Retinal pigment epithelial cell (primary cell): ENCODE data around the gene SLC9A9.

ENCODE experiments used
- DNase-seq: peaks from one replicate; pipeline ENCODE4 v3.0.0-alpha.2; 2010; ENCODE audit warnings: low read depth
- H3K4me3 ChIP-seq: 2 replicates; pipeline ENCODE4 v1.5.1; 2011; ENCODE audit warnings: mild to moderate bottlenecking, low read length, control low read depth, moderate library complexity
- TF ChIP-seq, protein P1 (sequence below): conservative IDR thresholded peaks from 2 replicates; pipeline ENCODE4 v1.5.1; 2011; ENCODE audit warnings: low read depth, low read length, control low read depth, inconsistent platforms

Gene SLC9A9

DNA sequence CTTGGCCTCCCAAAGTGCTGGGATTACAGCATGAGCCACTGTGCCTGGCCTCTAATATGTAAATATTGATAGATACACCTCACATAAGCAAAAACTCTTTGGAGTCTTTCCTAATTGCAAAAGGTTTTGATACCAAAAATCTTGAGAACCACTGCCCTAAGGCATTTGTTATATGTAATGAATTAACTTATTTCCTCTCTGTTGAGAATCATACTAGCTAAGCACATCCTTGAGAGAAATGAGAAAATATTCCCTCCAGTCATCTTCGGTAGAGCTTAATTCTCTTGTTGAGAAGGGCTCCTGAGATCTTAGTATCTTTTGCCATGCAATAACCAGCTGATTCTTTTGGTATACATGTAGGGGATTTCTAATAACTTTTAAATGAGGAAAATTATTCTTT lies 190.2 kb downstream of the SLC9A9 start:
- H3K4me3 ChIP-seq: no peak overlapping the region
- no peak for DNase-seq
- TF ChIP-seq, protein P1, sequence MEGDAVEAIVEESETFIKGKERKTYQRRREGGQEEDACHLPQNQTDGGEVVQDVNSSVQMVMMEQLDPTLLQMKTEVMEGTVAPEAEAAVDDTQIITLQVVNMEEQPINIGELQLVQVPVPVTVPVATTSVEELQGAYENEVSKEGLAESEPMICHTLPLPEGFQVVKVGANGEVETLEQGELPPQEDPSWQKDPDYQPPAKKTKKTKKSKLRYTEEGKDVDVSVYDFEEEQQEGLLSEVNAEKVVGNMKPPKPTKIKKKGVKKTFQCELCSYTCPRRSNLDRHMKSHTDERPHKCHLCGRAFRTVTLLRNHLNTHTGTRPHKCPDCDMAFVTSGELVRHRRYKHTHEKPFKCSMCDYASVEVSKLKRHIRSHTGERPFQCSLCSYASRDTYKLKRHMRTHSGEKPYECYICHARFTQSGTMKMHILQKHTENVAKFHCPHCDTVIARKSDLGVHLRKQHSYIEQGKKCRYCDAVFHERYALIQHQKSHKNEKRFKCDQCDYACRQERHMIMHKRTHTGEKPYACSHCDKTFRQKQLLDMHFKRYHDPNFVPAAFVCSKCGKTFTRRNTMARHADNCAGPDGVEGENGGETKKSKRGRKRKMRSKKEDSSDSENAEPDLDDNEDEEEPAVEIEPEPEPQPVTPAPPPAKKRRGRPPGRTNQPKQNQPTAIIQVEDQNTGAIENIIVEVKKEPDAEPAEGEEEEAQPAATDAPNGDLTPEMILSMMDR: no peak

DNA sequence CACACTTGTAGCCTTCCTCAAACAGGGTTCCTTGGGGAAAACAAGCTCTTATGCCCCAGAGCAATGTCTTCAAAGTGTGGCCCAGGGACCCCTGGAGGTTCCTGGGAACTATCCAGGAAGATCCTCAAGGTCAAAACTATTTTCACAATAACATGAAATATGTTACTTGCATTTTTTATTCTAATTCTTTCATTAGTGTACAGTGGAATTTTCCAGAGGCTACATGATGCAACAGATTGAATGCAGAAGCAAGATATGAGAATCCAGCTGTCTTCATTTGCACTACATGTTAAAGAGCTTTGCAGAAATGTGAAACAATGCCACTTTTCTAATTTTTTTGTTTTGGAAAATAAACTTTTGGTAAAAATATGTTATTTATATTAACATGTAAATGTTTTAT lies 190.9 kb downstream of the SLC9A9 start:
- TF ChIP-seq, protein P1: no peak
- DNase-seq: no peak
- no peak overlapping the region for H3K4me3 ChIP-seq

DNA sequence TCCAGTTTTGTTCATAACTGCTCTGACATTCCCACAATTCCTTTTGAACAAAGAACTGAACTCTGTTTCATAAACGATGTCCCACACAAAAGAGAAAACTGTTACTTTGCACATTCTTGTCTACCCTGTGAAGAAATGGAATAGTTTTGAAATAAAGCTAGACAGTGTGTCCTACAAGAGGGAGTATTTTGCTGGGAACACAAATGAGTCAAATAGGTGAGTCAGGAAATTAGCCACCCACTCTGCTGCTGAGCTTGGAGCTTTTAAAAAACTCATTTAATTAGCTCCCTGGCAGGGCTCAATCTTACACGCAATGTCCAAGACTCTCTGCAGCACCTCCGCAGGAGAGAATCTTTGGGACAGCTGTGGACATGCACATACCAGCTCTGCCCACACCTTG lies 193.4 kb downstream of the SLC9A9 start:
- peak; percentile 19 for DNase-seq
- no peak overlapping the region for H3K4me3 ChIP-seq
- TF ChIP-seq, protein P1: no peak

DNA sequence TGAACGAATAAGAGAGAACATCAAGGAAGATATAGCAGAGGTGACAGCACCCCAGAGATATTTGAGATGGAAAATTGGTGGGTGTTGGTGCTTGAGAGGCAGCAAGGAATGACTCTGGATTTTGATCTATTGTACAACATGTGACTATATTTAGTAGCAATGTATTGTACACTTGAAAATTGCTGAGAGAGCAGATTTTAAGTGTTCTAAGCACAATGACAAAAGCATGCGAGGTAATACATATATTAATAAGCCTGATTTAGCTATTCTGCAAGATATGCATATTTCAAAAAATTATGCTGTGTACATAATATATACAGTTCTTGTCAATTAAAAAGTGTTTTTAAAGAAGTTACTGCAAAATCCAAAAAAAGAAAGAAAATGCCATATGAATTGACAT lies 194.3 kb downstream of the SLC9A9 start:
- TF ChIP-seq, protein P1: no peak
- DNase-seq: no peak

DNA sequence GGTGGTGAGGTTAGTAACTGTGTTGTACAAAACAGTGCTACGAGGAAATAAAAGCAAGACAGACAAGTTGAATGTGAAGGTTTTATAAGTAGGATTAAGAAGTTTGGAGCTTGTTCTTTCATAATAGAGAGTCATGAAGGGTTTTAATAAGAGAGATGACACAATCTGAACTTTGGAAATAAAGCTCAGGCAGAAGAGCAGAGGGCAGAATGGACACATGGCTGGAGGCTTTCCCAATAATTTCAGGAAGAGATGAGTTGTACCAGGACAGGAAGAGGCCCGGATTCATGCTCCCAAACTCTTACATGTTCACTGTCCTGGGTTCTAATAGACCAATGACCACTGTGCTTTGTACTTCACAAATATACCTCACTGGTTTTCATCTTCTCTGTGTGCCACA lies 194.8 kb downstream of the SLC9A9 start:
- TF ChIP-seq, protein P1: no peak
- no peak overlapping the region for H3K4me3 ChIP-seq
- no peak for DNase-seq

More for the DNA sequence above, 194.3 kb downstream of the SLC9A9 start:
- H3K4me3 ChIP-seq: no peak overlapping the region

DNA sequence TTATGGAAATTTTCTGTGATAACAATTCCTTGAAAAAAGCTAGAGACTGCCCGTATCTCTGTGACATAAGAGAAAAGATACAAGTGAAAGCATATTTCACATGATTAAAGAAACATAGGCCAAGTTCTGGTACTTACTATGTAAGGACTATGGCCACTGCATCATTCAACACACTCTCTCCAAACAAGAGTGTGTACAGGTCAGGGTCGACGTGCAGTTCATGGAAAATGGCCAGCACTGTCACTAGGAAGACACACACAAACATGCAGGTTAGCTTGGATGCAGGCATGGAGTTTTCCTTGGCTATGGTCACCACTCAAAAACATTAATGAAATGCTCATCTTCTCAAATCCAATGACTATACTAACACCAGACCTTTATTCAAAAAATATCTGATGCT lies 196.2 kb downstream of the SLC9A9 start:
- TF ChIP-seq, protein P1: no peak
- H3K4me3 ChIP-seq: no peak overlapping the region
- no peak for DNase-seq

DNA sequence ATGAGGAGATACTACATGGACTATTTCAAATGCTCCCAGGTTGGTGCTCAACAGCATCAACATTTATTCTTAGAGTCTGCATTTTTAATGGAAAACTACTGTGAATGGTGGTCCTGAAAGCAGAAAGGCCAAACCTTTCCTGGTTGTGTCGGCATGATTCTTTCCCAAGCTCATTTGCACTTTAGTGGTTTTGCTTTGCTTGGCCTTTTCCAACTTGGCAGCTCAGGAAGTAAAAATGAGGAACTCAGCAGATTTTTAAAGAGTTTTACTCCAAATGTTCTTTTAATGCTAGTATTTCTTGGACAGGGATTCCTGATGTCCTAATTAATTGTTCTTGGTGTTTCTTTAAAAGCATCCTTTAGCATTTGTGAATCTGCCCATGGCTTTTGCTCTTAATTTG lies 197.4 kb downstream of the SLC9A9 start:
- H3K4me3 ChIP-seq: no peak overlapping the region
- DNase-seq: no peak
- TF ChIP-seq, protein P1: no peak
